Fibroblast of lung (primary cell): ENCODE measurements around the gene CADM2. TPM values are rescaled to one million over a fixed set of nuclear protein-coding genes. Genes with fewer than 3 reads are reported as not detected.

Experiments
- DNase-seq, 2 donors: peaks; one replicate each; pipeline versions ENCODE4 v3.0.0 to v3.0.0-alpha.2; 2010; ENCODE audit warnings: low read depth in 2 of 2
- H2AFZ ChIP-seq: 2 replicates; pipeline ENCODE4 v1.5.1; 2012; ENCODE audit warnings: low read length, control low read depth, inconsistent platforms
- H3K27ac ChIP-seq: 2 replicates; pipeline ENCODE4 v1.5.1; 2011; ENCODE audit warnings: low read length, control low read depth; ENCODE audit not compliant: insufficient read depth
- H3K27me3 ChIP-seq: 2 replicates; pipeline ENCODE4 v1.5.1; 2011; ENCODE audit warnings: mild to moderate bottlenecking, low read length; ENCODE audit not compliant: control insufficient read depth, insufficient read depth
- H3K36me3 ChIP-seq: 2 replicates; pipeline ENCODE4 v1.5.1; 2011; ENCODE audit warnings: low read length; ENCODE audit not compliant: control insufficient read depth, insufficient read depth
- H3K4me1 ChIP-seq: 2 replicates; pipeline ENCODE4 v1.5.1; 2011; ENCODE audit warnings: low read length; ENCODE audit not compliant: control insufficient read depth, insufficient read depth; ENCODE audit errors: extremely low read depth
- H3K4me2 ChIP-seq: 2 replicates; pipeline ENCODE4 v1.5.1; 2011; ENCODE audit warnings: low read length, control low read depth; ENCODE audit not compliant: insufficient read depth; ENCODE audit errors: extremely low read depth
- H3K4me3 ChIP-seq, 4 experiments: fragments of 200-600 bp in 1 of 4; sonication (generic) in 1 of 4; replicated peaks in 1 of 4; 2 replicates each; pipeline ENCODE4 v1.5.1; 2011 to 2016; ENCODE audit warnings: low read length in 4 of 4, low read depth in 3 of 4, mild to moderate bottlenecking in 3 of 4, control low read depth in 2 of 4, inconsistent platforms in 1 of 4, mixed read lengths in 1 of 4; ENCODE audit not compliant: insufficient read depth in 1 of 4; ENCODE audit errors: control extremely low read depth in 1 of 4
- H3K79me2 ChIP-seq: 2 replicates; pipeline ENCODE4 v1.5.1; 2012; ENCODE audit warnings: mild to moderate bottlenecking, low read length, inconsistent platforms; ENCODE audit not compliant: control insufficient read depth, insufficient read depth
- H3K9ac ChIP-seq: 2 replicates; pipeline ENCODE4 v1.5.1; 2011; ENCODE audit warnings: mild to moderate bottlenecking, low read length, control low read depth; ENCODE audit not compliant: insufficient read depth
- H3K9me3 ChIP-seq: 2 replicates; pipeline ENCODE4 v1.5.1; 2012; ENCODE audit warnings: low read depth, low read length; ENCODE audit not compliant: control insufficient read depth, insufficient read depth
- H4K20me1 ChIP-seq: 2 replicates; pipeline ENCODE4 v1.5.1; 2011; ENCODE audit warnings: low read length; ENCODE audit not compliant: control insufficient read depth, insufficient read depth; ENCODE audit errors: extremely low read depth
- CTCF ChIP-seq, 2 donors: IDR thresholded peaks in 1 of 2; conservative IDR thresholded peaks in 1 of 2; 1 replicate in 1 of 2; 2 replicates in 1 of 2; pipeline ENCODE4 v1.5.1; 2011 to 2012; ENCODE audit warnings: low read length in 2 of 2, control low read depth in 1 of 2, inconsistent platforms in 1 of 2, low read depth in 1 of 2, mild to moderate bottlenecking in 1 of 2
- EZH2 ChIP-seq: IDR thresholded peaks from 2 replicates; pipeline ENCODE4 v1.5.1; 2012; ENCODE audit warnings: low read length, control low read depth, mild to moderate bottlenecking; ENCODE audit errors: missing control alignments
- polyA plus RNA-seq, 2 donors: library from polyadenylated mRNA; depleted of rRNA in 1 of 2; stranded (reverse) in 1 of 2; unstranded in 1 of 2; fragments of >200 nt; gene quantifications; 2 replicates each; pipeline ENCODE4 v1.2.1, GENCODE V29; 2011 to 2012; ENCODE audit warnings: missing spikeins in 1 of 2
- total RNA-seq: library from RNA; depleted of rRNA; stranded (reverse); fragments of >200 nt; gene quantifications from 2 replicates; pipeline ENCODE4 v1.2.1, GENCODE V29; 2014

Gene CADM2
- total and polyA plus RNA-seq, 2 donors (not counting 1 experiment from before 2014, with no cell fraction given), result under 0.01 to 0.12 TPM

- Histone ChIP-seq H4K20me1 (no peaks in the 10 kb centered on the region), H3K4me2 (no peak overlapping the region), H3K27me3 (no peaks in the 10 kb centered on the region), H3K9me3 (no peaks in the 10 kb centered on the region), H3K36me3 (no peaks in the 10 kb centered on the region), H3K27ac (no peak overlapping the region), H3K4me1 (no peaks in the 10 kb centered on the region), H3K4me3 (no peak overlapping the region), H2AFZ (no peak overlapping the region), H3K79me2 (no peaks in the 10 kb centered on the region), H3K9ac (no peak overlapping the region)
- no peak for DNase-seq
- TF ChIP-seq CTCF (conservative IDR thresholded peaks at IDR 0.05 in 1 of 2, IDR thresholded peaks at IDR 0.05 in 1 of 2; ENCODE audit: low read depth in 1 of 2, low read length in 2 of 2) (no peak), EZH2 (no peak)
Observed at GRCh38 chr3:85903434-85903833, 944.6 kb downstream of the CADM2 start.

- Histone ChIP-seq H3K79me2 (no peaks in the 10 kb centered on the region), H3K36me3 (no peaks in the 10 kb centered on the region), H3K4me1 (no peaks in the 10 kb centered on the region), H3K4me3 (no peak overlapping the region), H3K9ac (no peak overlapping the region), H3K27me3 (no peaks in the 10 kb centered on the region), H3K4me2 (no peak overlapping the region), H2AFZ (no peak overlapping the region), H4K20me1 (no peaks in the 10 kb centered on the region), H3K9me3 (no peaks in the 10 kb centered on the region), H3K27ac (no peak overlapping the region)
- TF ChIP-seq EZH2, result no peak
- no peak for TF ChIP-seq CTCF (conservative IDR thresholded peaks at IDR 0.05 in 1 of 2, IDR thresholded peaks at IDR 0.05 in 1 of 2; ENCODE audit: low read depth in 1 of 2, low read length in 2 of 2)
- DNase-seq, result peak; percentile 29 to 77
Observed at GRCh38 chr3:85912980-85913379, 954.2 kb downstream of the CADM2 start.

- Histone ChIP-seq H3K79me2 (no peaks in the 10 kb centered on the region), H3K9me3 (no peaks in the 10 kb centered on the region), H2AFZ (no peak overlapping the region), H3K4me1 (no peaks in the 10 kb centered on the region), H3K4me2 (no peak overlapping the region), H3K36me3 (no peaks in the 10 kb centered on the region), H3K9ac (no peak overlapping the region), H3K27ac (no peak overlapping the region), H3K27me3 (no peaks in the 10 kb centered on the region), H3K4me3 (no peak overlapping the region), H4K20me1 (no peaks in the 10 kb centered on the region)
- TF ChIP-seq EZH2, result no peak
- no peak for TF ChIP-seq CTCF (conservative IDR thresholded peaks at IDR 0.05 in 1 of 2, IDR thresholded peaks at IDR 0.05 in 1 of 2; ENCODE audit: low read depth in 1 of 2, low read length in 2 of 2)
- DNase-seq, result no peak
Observed at GRCh38 chr3:85922374-85922773, 963.6 kb downstream of the CADM2 start.
